ENCODE results near the gene ASB6.
"Not testable (repeated sequence)": the region's sequence is repeated elsewhere in the genome, so short reads cannot be mapped to it uniquely, and the experiment has no call there.

ASB6 gene

DNA sequence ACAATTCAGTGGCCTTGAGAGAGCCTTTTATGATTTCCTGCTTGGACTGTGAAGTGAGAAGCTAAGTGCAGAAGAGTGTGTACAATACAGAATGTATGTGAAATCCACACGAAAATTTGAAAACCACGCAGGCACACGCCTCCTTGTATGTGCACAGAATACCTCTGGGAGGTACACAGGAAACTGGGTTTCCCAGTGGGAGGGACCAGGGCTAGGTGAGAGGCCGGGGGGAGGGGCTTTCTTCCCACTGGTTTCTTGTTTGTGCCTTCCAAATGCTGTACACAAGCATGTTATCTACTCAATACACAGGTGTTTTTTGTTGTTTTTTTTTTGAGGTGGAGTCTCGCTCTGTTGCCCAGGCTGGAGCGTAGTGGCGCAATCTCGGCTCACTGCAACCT is 37.2 kb downstream of the ASB6 start:
- no peak for DNase-seq

DNA sequence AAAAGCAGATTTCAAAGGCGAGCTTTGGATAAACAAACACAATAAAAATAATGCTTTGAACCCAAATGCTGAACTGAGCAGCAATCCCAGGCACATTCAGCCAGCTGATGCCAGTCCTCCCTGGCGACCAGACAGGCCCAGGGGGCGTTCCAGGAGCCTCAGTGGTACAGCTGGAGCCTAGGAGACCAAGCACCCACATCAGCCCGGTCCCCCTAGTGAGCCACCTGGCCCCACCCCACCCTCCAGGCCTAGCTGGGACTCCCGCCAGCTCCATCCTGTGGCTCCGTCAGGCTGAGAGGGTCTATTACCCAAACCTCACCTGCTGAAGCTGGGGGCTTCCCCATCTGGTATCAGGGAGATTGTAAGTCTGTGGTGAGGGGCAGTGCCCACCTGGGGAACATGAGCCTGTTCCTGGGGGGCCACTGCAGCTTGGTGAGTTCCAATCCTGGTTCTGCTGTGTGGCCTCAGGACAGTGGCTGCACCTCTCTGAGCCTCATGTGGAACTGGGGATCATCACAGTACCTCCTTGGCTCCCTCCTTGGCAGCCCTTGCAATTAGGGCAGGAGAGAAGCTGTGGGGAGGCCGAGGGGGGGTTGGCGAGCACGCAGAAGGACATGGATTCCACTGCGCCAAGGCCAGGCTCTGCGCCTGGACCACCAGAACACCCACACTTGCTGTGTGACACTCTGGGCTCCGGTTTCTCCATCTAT is 37.7 kb downstream of the ASB6 start:
- DNase-seq: no peak

DNA sequence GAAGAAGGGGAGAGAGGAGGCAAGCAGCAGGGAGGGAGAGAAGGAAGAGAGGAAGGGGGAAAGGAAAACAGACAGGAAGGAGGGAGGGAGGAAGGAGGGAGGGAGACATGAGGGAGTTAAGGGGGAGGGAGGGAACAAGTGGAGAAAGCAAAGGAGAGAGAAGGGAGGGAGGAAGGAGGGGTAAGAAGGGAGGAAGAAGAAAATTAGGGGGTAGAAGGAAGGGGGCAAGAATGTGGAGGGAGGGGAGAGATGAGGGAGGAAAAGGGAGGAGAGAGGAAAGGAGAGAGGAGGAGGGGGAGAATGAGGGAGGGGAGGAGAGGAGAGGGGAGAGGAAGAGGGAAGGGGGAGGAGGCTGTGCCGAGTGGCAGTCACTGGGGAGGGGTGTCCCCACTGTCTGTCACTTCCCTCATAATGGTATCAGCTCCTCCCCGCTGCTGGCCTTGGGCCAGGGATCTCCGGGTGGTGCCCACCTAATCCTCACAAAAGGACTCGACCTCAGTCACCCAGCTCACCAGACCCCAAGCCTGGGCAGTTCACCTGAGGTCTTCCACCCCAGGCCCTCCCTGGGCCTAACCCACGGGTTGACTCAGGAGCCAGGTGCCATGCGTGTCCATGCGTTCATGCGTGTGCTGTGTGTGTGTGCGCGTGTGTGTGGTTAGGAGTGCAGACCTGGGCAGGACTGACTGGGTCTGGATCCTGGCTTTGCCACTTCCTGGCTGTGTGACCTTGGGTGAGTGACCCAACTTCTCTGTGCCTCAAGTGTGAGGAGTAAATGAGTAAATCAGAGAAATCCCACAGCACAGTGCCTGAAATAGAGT is 39.1 kb downstream of the ASB6 start:
- no peak for DNase-seq

DNA sequence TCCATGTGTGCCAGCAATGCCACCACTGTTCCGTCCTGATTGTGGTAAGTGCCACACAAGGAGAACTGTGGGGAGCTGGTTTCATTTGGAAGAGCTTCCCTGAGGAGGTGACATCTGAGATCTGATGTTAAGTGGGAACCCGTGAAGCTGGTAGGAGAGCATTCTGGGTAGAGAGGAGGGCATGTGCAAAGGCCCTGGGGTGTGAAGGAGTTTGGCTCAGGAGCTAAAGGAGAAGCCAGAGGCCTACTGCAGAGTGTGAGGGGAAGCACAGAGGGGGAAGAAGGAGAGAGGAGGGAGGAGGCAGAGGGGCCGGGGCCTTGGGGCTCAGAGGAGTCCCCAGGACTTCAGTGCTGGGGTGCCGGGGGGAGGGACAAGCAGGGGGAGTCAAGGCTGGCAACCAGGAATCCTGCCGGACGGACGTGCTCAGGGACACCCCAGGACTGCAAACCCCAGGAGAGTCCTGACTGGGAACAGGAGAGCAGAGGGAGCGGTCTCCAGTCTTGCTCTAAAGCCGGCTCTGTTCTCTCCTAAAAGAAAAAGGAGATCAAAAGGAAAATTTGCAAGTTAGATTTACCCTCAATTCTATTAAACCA is 40.8 kb downstream of the ASB6 start:
- DNase-seq: no peak

DNA sequence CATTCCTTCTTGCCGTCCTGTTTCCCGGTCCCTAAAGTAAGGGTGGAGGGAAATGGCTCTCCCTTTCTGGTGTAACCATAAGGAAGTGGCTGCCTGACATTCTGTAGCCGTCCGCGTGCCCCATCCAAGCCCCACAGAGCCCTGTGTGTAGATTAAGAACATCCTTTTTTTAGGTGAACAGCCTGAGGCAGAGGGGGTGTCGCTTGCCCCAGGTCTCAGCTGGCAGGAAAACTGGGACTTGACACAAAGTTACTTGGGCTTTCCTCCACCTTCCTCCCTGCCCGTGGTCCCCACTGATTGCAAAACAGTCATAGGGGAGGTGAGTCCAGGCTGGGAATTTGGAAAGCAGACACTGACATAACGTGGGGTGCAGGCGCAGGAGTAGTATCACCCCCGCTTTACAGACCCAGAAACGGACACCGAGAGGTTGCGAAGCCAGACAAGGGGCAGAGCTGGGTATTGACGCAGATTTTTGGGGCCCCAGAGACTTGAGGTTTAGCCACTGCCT is 43.8 kb downstream of the ASB6 start:
- no peak for DNase-seq

DNA sequence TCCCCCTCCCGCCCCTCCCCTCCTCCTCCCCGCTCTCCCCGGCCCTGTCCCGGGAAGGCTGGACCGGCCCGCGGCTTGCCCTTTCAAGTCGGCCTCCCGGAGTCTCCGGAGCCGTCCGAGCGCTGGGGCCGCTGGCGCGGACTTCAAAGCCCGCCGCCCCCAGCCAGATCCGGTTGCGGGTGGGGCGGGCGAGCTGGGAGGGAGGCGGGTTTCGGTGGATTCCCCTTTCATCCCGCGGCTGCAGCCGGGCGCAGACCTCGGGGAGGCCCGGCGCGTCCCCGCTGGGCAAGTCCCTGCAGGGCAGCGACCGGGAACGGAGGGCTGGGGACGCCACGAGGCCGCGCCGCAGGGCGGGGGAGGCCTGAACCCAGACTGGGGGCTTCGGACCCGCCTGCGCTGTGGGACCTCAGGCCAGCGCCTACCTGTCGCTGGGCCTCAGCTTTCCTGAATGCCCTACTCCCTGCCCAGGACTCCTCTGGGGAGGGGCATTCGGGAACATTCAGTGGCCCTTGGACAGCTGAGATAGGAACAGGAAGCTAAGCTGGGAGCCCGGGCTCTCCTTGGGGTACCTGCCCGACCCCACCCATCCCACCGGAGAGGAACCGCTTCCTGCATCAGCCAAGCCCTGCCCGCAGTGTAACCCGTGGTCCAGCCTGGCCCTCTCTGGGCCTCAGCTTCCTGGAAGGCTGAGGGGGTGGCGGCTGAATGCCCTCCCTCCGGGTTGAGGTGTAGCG is 44.4 kb downstream of the ASB6 start:
- no peak for DNase-seq

DNA sequence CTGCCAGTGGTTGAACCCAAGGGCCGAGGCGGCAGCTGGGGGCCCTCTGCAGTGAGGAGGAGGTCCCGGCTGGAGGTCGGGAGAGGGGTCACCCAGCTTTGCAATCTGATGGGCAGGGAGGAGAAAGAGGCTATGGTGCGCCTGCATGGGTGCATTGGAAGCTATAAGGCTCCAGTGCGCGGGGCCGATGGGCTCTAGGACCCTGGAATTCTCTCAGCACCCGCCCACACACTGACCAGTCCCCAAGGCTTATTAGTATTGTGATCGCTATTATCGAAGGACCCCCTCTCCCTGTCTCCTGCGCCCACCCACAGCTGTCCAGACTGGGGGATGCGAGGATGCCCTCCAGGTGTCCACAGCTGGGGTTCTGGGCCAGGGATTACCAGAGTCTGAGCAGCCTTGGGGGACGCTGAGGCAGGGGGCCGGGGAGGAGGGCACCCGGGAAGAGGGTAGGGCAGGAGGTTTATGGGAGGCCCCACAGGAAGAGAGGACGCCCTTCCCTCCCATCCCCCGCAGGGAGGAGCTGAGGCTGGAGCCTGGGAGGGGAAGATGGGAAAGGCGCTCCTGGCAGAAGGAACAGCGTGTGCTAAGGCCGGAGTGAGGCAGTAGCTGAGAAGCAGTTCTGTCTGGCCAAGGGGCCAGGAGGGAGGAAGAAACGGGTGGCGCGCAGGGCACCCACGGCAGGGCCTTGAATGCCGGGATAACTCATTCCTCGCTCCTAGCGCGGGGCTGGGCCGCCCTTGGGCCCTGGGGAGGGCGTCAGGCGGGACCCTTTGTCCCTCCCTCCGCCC is 45.2 kb downstream of the ASB6 start:
- DNase-seq: no peak

DNA sequence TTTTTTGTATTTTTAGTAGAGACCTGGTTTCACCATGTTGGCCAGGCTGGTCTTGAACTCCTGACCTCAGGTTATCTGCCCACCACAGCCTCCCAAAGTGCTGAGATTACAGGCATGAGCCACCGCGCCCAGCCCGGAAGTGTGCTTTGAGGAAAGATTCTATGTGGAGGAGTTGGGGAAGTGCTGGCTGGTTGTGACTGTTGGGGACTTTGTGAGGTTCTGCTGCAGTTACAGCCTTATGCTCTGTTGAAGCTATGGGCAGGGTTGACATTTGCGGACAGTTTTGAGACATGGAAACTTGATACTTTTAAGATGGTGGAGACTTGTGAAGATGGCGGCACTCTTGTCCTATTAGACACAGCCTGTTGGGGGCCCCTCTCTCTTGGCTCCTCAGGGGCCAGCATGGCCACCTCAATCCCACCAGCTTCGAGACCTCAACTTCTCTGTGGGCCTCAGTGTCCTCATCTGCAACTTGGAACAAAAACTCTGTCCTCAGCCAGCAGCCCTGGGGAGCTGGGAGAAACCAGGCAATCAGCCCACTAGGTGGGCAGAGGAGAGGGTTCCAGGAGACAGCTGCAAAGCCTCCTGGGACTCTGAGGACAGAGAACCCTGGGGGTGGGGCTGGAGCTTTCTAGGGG is 45.9 kb downstream of the ASB6 start:
- no peak for DNase-seq

DNA sequence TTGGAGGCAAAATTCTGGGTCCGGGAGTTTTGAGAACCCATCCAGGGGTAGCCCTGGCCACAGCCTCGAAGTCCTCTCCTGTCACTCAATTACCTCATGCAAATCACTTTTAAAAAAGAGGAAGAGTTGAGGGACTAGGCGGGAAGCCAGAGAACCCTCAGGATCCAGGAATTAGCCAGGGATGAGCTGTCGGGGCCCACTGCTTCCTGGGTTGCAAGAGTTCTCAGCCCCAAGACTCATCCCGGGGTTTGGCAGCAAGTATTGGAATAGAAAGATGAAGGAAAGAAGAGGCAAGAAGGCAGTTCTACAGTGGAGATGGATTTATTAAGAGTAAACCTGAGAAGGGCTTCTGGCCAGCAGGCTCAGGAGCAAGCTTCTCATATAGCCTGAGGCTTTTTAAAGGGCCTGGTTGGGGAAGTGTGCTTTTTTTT is 46.6 kb downstream of the ASB6 start:
- no peak for DNase-seq

DNA sequence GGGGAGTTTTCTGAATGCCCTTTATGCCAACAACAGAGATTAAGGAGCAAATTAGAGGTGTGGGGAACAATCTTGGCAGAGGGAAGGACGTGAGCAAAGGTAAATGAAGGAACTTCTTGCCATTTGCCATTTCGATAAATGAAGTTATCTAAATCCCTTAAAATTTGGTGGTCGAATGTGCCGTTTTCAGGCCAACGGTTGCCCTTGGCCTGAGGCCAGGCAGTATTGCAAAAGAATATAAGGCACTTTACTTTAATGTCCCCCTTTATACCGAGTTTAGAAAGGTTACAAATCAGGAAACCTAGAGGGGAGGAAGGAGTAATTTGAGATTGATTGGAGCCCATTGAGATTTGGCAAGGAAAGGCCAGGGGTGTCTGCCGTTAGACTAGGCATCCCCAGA is 47.3 kb downstream of the ASB6 start:
- DNase-seq: no peak

DNA sequence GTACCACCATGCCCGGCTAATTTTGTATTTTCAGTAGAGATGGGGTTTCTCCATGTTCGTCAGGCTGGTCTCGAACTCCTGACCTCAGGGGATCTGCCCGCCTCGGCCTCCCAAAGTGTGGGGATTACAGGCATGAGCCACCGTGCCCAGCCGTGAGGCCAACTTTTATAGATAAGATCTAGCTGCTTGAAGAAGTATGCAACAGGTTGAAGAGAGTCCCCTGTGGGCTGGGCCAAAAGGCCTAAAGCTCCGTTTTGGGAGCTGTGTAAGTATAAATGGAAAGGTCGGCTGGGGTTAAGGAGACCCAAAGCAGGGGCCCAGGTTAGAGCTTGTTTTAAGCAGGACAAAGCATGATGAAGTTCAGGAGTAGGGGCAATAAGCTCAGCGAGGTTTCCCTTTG is 49.2 kb downstream of the ASB6 start:
- not testable (repeated sequence) for DNase-seq

DNA sequence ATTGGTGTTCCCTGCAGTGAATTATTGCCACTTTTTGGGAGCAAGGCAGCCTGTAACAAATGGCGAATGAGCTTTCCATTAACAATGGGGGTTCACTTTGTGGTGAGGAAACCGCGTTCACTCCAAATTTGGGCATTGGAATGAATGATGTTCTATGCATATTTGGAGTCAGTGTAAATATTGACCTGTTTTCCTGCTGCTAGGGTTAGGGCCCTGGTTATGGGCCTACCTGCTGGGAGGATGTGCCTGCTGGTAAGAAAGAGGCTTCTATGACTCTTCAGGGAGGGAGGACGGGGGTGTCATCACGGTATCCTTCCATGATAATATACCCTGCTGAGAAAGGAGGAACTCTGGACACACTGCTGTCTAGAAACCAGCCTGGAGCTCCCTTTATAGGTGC is 50.0 kb downstream of the ASB6 start:
- no peak for DNase-seq

DNA sequence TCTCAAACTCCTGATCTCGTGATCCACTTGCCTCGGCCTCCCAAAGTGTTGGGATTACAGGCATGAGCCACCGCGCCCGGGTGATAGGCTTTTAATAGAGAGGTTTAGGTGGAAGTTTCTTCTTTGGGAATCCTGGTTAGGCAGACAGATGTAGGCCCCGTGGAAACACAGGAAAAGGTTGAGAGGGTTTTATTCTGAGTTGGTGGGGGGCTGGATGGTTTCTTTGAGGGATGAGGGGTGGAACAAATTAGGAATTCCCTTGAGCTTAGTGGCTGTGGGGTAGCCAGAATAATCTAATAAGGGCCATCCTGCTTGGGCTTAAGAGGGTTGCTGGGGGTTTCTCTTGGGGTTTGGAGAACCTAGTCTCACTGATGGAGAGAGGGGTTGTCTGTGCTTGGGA is 51.5 kb downstream of the ASB6 start:
- DNase-seq: no peak

DNA sequence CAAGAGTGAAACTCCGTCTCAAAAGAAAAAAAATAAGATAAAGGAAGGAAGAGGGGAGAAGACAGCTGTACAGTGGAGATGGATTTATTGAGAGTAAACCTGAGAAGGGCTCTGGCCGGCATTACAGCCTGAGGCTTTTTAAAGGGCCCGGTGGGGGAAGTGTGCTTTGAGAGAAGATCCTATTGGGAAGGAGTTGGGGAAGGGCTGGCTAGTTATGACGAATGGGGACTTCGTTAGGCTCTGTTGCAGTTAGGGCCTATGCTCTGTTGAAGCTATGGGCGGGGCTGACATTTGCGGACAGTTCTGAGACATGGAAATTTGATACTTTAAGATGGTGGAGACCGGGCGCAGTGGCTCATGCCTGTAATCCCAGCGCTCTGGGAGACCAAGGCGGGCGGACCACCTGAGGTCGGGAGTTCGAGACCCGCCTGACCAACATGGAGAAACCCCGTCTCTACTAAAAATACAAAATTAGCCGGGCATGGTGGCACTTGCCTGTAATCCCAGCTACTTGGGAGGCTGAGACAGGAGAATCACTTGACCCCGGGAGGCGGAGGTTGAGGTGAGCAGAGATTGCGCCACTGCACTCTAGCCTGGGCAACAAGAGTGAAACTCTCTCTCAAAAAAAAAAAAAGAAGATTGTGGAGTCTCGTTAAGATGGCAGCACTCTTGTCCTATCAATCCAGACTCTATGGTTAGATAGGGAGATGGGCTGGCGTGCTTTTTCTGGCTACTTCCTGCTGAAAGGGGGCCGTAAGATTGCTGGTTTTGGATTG is 54.3 kb downstream of the ASB6 start:
- DNase-seq: no peak

DNA sequence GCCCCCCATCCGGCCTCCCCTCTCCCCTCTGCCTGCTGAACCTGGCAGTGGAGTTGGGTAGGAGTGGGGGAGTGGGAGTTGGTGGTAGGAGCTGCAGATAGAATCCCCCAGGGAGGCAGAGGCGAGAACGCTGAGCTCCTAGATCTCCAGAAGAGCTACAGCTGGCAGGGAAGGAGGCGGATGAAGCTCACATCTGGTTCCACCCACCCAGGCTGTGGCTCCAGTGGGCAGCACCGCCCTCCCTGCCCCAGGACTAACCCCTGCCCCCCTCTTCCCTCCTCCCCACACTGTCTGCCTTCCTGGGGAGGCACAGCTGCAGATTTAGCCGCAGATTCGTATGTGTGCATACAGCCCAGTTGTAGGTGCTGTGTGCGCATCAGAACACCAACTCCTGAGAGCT is 55.3 kb downstream of the ASB6 start:
- no peak for DNase-seq

DNA sequence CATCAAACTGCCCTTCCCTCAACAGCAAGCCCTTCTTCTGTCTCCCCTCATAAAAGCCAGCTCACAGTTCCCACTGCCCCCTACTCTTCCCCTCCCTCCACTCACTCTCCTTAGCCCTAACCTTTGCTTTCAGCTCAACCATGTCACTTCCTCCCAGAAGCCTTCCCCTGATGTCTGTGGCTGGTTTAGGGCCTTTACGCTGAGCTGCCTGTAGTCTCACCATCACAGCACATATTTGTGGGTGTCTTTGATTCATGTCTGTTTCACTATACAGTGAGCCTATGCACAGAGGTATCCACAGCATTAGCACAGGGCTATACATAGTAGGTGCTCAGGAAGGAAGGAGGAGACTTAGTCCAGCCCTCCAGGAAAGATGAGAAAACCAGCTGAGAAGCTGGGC is 55.7 kb downstream of the ASB6 start:
- DNase-seq: no peak

DNA sequence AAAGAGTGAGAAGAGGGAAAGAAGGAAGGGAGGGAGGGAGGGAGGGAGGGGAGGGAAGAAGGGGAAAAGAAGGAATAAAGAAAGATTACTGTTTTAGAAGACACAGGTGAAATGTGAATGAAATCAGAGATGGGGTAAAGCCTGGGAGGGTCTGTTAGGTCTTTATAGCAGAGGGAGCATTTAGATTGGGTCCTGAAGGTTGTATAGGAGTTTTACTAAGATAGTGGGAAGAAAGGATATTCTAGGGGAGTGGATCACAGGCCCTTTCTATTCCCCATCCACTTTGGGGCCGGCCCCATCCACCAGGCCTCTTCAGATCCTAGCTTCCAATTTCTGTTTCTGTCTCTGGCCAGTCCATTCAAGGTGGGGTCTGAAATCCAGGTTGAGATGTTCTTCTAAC is 56.6 kb downstream of the ASB6 start:
- no peak for DNase-seq

Measured in NCI-H146 (cell line).